H1 (cell line): ENCODE measurements around the gene ACYP2.

ENCODE experiments used
- ATF3 ChIP-seq: IDR thresholded peaks from 2 replicates; pipeline ENCODE4 v1.6.1; 2011; ENCODE audit warnings: low read depth, mild to moderate bottlenecking, low read length; ENCODE audit not compliant: insufficient read depth
- CEBPB ChIP-seq: IDR thresholded peaks from 2 replicates; pipeline ENCODE4 v1.6.1; 2012; ENCODE audit warnings: low read depth, low read length
- CTCF ChIP-seq, 3 experiments: IDR thresholded peaks; 1 replicate in 2 of 3; 2 replicates in 1 of 3; pipeline versions ENCODE4 v1.5.1 to v1.6.1; 2011; ENCODE audit warnings: low read length in 3 of 3, mild to moderate bottlenecking in 3 of 3, inconsistent platforms in 2 of 3, low read depth in 1 of 3, moderate library complexity in 1 of 3; ENCODE audit not compliant: insufficient read depth in 1 of 3; ENCODE audit errors: control extremely low read depth in 1 of 3
- EGR1 ChIP-seq: IDR thresholded peaks from 2 replicates; pipeline ENCODE4 v1.6.1; 2011; ENCODE audit warnings: low read depth, low read length, borderline replicate concordance
- EP300 ChIP-seq, 2 experiments: IDR thresholded peaks; 1 replicate in 1 of 2; 2 replicates in 1 of 2; pipeline ENCODE4 v1.6.1; 2011 to 2012; ENCODE audit warnings: low read depth in 2 of 2, low read length in 2 of 2, mild to moderate bottlenecking in 2 of 2, borderline replicate concordance in 1 of 2, inconsistent platforms in 1 of 2, moderate library complexity in 1 of 2
- POLR2A ChIP-seq, 2 experiments: IDR thresholded peaks; 1 replicate in 1 of 2; 2 replicates in 1 of 2; pipeline ENCODE4 v1.6.1; 2011; ENCODE audit warnings: low read depth in 2 of 2, low read length in 2 of 2, mild to moderate bottlenecking in 2 of 2; ENCODE audit errors: control extremely low read depth in 1 of 2
- POLR2AphosphoS5 ChIP-seq: IDR thresholded peaks from 2 replicates; pipeline ENCODE4 v1.6.1; 2011; ENCODE audit warnings: low read depth, low read length
- RFX5 ChIP-seq: IDR thresholded peaks from 2 replicates; pipeline ENCODE4 v1.6.1; 2011; ENCODE audit warnings: low read depth, low read length, improper control_type of control experiment, borderline replicate concordance
- SP1 ChIP-seq: IDR thresholded peaks from 2 replicates; pipeline ENCODE4 v1.6.1; 2011; ENCODE audit warnings: low read depth, low read length
- SUZ12 ChIP-seq: fragments of 200-600 bp; sonication (generic); IDR thresholded peaks from 2 replicates; pipeline ENCODE4 v1.6.1; 2012; ENCODE audit warnings: mild to moderate bottlenecking, inconsistent platforms, low read length, moderate library complexity, mixed read lengths
- TBP ChIP-seq: IDR thresholded peaks from 2 replicates; pipeline ENCODE4 v1.6.1; 2011; ENCODE audit warnings: low read depth, low read length, improper control_type of control experiment
- YY1 ChIP-seq: IDR thresholded peaks from 2 replicates; pipeline ENCODE4 v1.6.1; 2011; ENCODE audit warnings: low read depth, mild to moderate bottlenecking, low read length

GRCh38 chr2:54158311-54158710 is 42.9 kb downstream of the ACYP2 start:
- TF ChIP-seq RFX5 (no peak), CTCF (IDR thresholded peaks at IDR 0.05; ENCODE audit: control extremely low read depth in 1 of 3, insufficient read depth in 1 of 3, low read depth in 1 of 3, low read length in 3 of 3) (no peak), POLR2A (IDR thresholded peaks at IDR 0.05; ENCODE audit: control extremely low read depth in 1 of 2, low read depth in 2 of 2, low read length in 2 of 2) (no peak), TBP (no peak), ATF3 (no peak), CEBPB (no peak), SUZ12 (no peak), YY1 (no peak), POLR2AphosphoS5 (no peak), EP300 (IDR thresholded peaks at IDR 0.05; ENCODE audit: borderline replicate concordance in 1 of 2, low read depth in 2 of 2, low read length in 2 of 2) (no peak), EGR1 (no peak), SP1 (no peak)
